ENCODE measurements around the gene GTF2IRD1.

DNA sequence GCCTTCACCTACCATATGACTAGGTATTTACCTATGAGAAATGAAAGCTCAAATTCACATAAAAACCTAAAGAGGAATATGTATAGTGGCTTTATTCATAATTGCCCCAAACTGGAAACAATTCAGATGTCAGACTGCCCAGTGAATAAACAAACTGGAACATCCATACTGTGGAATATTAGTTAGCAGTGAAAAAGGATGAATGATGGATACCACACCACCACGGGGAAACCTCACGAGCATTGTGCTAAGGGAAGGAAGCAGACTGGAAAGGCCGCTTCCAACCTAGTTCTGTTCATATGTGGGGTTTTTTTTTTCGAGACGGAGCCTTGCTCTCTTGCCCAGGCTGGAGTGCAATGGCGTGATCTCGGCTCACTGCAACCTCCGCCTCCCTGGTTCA lies 16.8 kb downstream of the GTF2IRD1 start:
- TF ChIP-seq CTCF (conservative IDR thresholded peaks at IDR 0.05 in 1 of 2, IDR thresholded peaks at IDR 0.05 in 1 of 2; ENCODE audit: low read depth in 1 of 2, low read length in 2 of 2) (no peak), EZH2 (IDR thresholded peaks at IDR 0.05; ENCODE audit: low read length, missing control alignments) (no peak)
